Activated CD8-positive, alpha-beta memory T cell treated with anti-CD3 and anti-CD28 coated beads, Interleukin-2, amount 50 U/mL, for 1 hour (primary cell): Measurements from ENCODE around the gene NEDD4.
"Not testable (repeated sequence)": the region's sequence is repeated elsewhere in the genome, so short reads cannot be mapped to it uniquely, and the experiment has no call there.

Source experiments
- DNase-seq: peaks from one replicate; pipeline ENCODE4 v3.0.0-alpha.2; 2020; ENCODE audit errors: extremely low read depth

NEDD4 gene

GRCh38 chr15:55894399-55894965, 98.9 kb downstream of the NEDD4 start:
- DNase-seq: no peak

- no peak for DNase-seq
These were observed 99.6 kb downstream of the NEDD4 start for GRCh38 chr15:55893852-55894251.

- DNase-seq: no peak
These were observed 102.2 kb downstream of the NEDD4 start for GRCh38 chr15:55891196-55891595.

- DNase-seq: no peak
These were observed 109.2 kb downstream of the NEDD4 start for GRCh38 chr15:55884223-55884622.

GRCh38 chr15:55879181-55879580, 114.2 kb downstream of the NEDD4 start:
- no peak for DNase-seq

GRCh38 chr15:55873024-55873720, 120.2 kb downstream of the NEDD4 start:
- no peak for DNase-seq

GRCh38 chr15:55872471-55872870, 120.9 kb downstream of the NEDD4 start:
- no peak for DNase-seq

GRCh38 chr15:55869660-55870059, 123.8 kb downstream of the NEDD4 start:
- no peak for DNase-seq

GRCh38 chr15:55868707-55869106, 124.7 kb downstream of the NEDD4 start:
- DNase-seq: no peak

- DNase-seq: not testable (repeated sequence)
These were observed 125.1 kb downstream of the NEDD4 start for GRCh38 chr15:55868291-55868690.

- DNase-seq: no peak
These were observed 129.5 kb downstream of the NEDD4 start for GRCh38 chr15:55863911-55864310.

GRCh38 chr15:55861115-55861514, 132.3 kb downstream of the NEDD4 start:
- no peak for DNase-seq

- no peak for DNase-seq
These were observed 132.9 kb downstream of the NEDD4 start for GRCh38 chr15:55860468-55860867.

GRCh38 chr15:55859681-55860080, 133.7 kb downstream of the NEDD4 start:
- no peak for DNase-seq

- no peak for DNase-seq
These were observed 134.8 kb downstream of the NEDD4 start for GRCh38 chr15:55858661-55859060.

GRCh38 chr15:55856506-55857164, 136.8 kb downstream of the NEDD4 start:
- no peak for DNase-seq

- DNase-seq: no peak
These were observed 140.3 kb downstream of the NEDD4 start for GRCh38 chr15:55853134-55853533.

GRCh38 chr15:55846116-55846707, 147.2 kb downstream of the NEDD4 start:
- peak; percentile 3 for DNase-seq

- not testable (repeated sequence) for DNase-seq
These were observed 150.5 kb downstream of the NEDD4 start for GRCh38 chr15:55842897-55843296.

- no peak for DNase-seq
These were observed 157.5 kb downstream of the NEDD4 start for GRCh38 chr15:55835866-55836265.

GRCh38 chr15:55834331-55834730, 159.1 kb downstream of the NEDD4 start:
- no peak for DNase-seq

- no peak for DNase-seq
These were observed 163.6 kb downstream of the NEDD4 start for GRCh38 chr15:55829826-55830225.

GRCh38 chr15:55827955-55828354, 165.5 kb downstream of the NEDD4 start:
- DNase-seq: no peak
